Astrocyte (in vitro differentiated cells and primary cell): Measurements from ENCODE around the gene HS6ST2. TPM values are rescaled to one million over a fixed set of nuclear protein-coding genes. Genes with fewer than 3 reads are reported as not detected.

Experiments used
- DNase-seq: peaks from one replicate; pipeline ENCODE4 v3.0.0-alpha.2; 2010; ENCODE audit warnings: low read depth
- FAIRE-seq: peaks from 2 replicates; lab custom pipeline; 2011; peaks lifted over from hg19 to GRCh38; lab: Jason Lieb, UNC
- H2AFZ ChIP-seq: 2 replicates; pipeline ENCODE4 v1.6.0; 2012; ENCODE audit warnings: low read depth, low read length, inconsistent platforms
- H3K27ac ChIP-seq: 2 replicates; pipeline ENCODE4 v1.5.1; 2011; ENCODE audit warnings: low read depth, low read length, inconsistent platforms
- H3K27me3 ChIP-seq: 2 replicates; pipeline ENCODE4 v1.6.0; 2011; ENCODE audit warnings: low read length, inconsistent platforms; ENCODE audit not compliant: insufficient read depth
- H3K36me3 ChIP-seq: 2 replicates; pipeline ENCODE4 v1.5.1; 2011; ENCODE audit warnings: low read length, inconsistent platforms; ENCODE audit not compliant: insufficient read depth
- H3K4me1 ChIP-seq: 2 replicates; pipeline ENCODE4 v1.5.1; 2011; ENCODE audit warnings: low read length, inconsistent platforms; ENCODE audit not compliant: insufficient read depth
- H3K4me2 ChIP-seq: 2 replicates; pipeline ENCODE4 v1.6.0; 2012; ENCODE audit warnings: low read length, inconsistent platforms
- H3K4me3 ChIP-seq: 2 replicates; pipeline ENCODE4 v1.5.1; 2011; ENCODE audit warnings: low read depth, mild to moderate bottlenecking, low read length, inconsistent platforms; ENCODE audit not compliant: insufficient read depth
- H3K79me2 ChIP-seq: 2 replicates; pipeline ENCODE4 v1.6.0; 2012; ENCODE audit warnings: mild to moderate bottlenecking, low read length, inconsistent platforms; ENCODE audit not compliant: insufficient read depth
- H3K9ac ChIP-seq: 2 replicates; pipeline ENCODE4 v1.6.0; 2012; ENCODE audit warnings: mild to moderate bottlenecking, low read length, inconsistent platforms
- H3K9me3 ChIP-seq: 2 replicates; pipeline ENCODE4 v1.5.1; 2012; ENCODE audit warnings: low read depth, mild to moderate bottlenecking, low read length, inconsistent platforms; ENCODE audit not compliant: insufficient read depth
- H4K20me1 ChIP-seq: 2 replicates; pipeline ENCODE4 v1.6.0; 2012; ENCODE audit warnings: low read length, inconsistent platforms; ENCODE audit not compliant: insufficient read depth
- H3K27ac Mint-ChIP-seq: one replicate; pipeline ENCODE4 v1.8.0; 2021; ENCODE audit warnings: mild to moderate bottlenecking, mixed read lengths; ENCODE audit not compliant: unreplicated experiment
- H3K27me3 Mint-ChIP-seq: one replicate; pipeline ENCODE4 v1.8.0; 2021; ENCODE audit warnings: low read depth, mixed read lengths; ENCODE audit not compliant: unreplicated experiment
- H3K36me3 Mint-ChIP-seq: one replicate; pipeline ENCODE4 v1.8.0; 2021; ENCODE audit warnings: low read depth, mixed read lengths; ENCODE audit not compliant: unreplicated experiment
- H3K4me1 Mint-ChIP-seq: one replicate; pipeline ENCODE4 v1.8.0; 2021; ENCODE audit warnings: low read depth, mixed read lengths; ENCODE audit not compliant: unreplicated experiment
- H3K4me3 Mint-ChIP-seq: one replicate; pipeline ENCODE4 v1.8.0; 2021; ENCODE audit warnings: mild to moderate bottlenecking, moderate library complexity, mixed read lengths; ENCODE audit not compliant: unreplicated experiment
- H3K9me3 Mint-ChIP-seq: one replicate; pipeline ENCODE4 v1.8.0; 2021; ENCODE audit warnings: mild to moderate bottlenecking, mixed read lengths; ENCODE audit not compliant: unreplicated experiment
- EZH2 ChIP-seq: IDR thresholded peaks from 2 replicates; pipeline ENCODE4 v1.6.1; 2012; ENCODE audit warnings: mild to moderate bottlenecking, low read length, inconsistent platforms; ENCODE audit not compliant: insufficient read depth
- total RNA-seq: library from RNA; stranded (reverse); gene quantifications from 2 replicates; pipeline ENCODE4 v1.2.1, GENCODE V29; 2021
- TF ChIP-seq, protein P1 (sequence below): IDR thresholded peaks from 2 replicates; pipeline ENCODE4 v1.5.1; 2011; ENCODE audit warnings: low read depth, mild to moderate bottlenecking, inconsistent platforms, low read length, moderate library complexity; ENCODE audit not compliant: insufficient read depth

HS6ST2 gene
- total RNA-seq, 1 donor from 2014 or later, result 12.9 TPM

DNA sequence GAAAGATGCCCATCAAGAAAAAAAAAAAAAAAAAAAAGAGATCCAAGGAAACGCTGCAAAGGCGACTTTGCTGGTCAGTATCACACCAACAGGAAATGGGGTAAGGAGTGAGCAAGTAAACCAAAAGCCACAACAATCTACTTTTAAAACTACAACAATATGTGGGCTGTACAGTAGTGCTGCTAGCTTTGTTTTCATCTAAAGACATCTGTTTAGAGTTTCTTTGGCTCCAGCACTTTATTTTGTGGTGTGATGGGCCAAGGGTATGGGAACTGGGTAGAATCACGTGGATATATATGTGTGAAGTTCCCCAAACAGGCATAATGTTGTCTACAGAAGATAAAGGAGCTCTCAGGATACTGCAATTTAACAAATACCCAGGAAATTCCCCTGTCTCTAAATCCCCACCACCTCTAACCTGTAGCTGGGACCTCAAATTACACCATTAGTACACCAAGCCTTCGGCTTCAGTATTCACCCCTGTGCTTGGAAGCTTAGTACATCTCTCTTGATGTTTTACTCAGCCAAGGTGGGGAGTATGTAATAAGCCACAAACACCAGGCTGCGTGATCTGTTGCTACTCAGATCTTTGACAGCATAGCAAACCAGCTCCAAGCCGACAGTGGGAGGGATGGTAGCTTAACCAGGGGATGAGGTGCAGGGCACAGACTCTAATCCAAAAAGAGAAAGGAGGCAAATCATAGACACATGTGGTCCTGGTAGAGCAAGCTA is 207.9 kb downstream of the HS6ST2 start:
- Histone ChIP-seq H3K4me1 (no peaks in the 10 kb centered on the region), H3K9ac (no peak overlapping the region), H3K79me2 (no peaks in the 10 kb centered on the region), H3K9me3 (no peaks in the 10 kb centered on the region), H4K20me1 (no peaks in the 10 kb centered on the region), H3K27me3 (no peaks in the 10 kb centered on the region), H2AFZ (no peak overlapping the region), H3K4me3 (no peak overlapping the region), H3K27ac (no peak overlapping the region), H3K36me3 (no peaks in the 10 kb centered on the region), H3K4me2 (no peak overlapping the region)
- no peak overlapping the region for H3K4me3 Mint-ChIP-seq
- no peaks in the 10 kb centered on the region for H3K27me3 Mint-ChIP-seq
- FAIRE-seq, result no peak
- H3K36me3 Mint-ChIP-seq, result no peaks in the 10 kb centered on the region
- H3K9me3 Mint-ChIP-seq, result no peaks in the 10 kb centered on the region
- H3K27ac Mint-ChIP-seq, result no peak overlapping the region
- no peak for TF ChIP-seq EZH2
- TF ChIP-seq, protein P1, sequence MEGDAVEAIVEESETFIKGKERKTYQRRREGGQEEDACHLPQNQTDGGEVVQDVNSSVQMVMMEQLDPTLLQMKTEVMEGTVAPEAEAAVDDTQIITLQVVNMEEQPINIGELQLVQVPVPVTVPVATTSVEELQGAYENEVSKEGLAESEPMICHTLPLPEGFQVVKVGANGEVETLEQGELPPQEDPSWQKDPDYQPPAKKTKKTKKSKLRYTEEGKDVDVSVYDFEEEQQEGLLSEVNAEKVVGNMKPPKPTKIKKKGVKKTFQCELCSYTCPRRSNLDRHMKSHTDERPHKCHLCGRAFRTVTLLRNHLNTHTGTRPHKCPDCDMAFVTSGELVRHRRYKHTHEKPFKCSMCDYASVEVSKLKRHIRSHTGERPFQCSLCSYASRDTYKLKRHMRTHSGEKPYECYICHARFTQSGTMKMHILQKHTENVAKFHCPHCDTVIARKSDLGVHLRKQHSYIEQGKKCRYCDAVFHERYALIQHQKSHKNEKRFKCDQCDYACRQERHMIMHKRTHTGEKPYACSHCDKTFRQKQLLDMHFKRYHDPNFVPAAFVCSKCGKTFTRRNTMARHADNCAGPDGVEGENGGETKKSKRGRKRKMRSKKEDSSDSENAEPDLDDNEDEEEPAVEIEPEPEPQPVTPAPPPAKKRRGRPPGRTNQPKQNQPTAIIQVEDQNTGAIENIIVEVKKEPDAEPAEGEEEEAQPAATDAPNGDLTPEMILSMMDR, result no peak
- no peak for DNase-seq
- peaks cover 11% of the 10 kb centered on the region for H3K4me1 Mint-ChIP-seq

DNA sequence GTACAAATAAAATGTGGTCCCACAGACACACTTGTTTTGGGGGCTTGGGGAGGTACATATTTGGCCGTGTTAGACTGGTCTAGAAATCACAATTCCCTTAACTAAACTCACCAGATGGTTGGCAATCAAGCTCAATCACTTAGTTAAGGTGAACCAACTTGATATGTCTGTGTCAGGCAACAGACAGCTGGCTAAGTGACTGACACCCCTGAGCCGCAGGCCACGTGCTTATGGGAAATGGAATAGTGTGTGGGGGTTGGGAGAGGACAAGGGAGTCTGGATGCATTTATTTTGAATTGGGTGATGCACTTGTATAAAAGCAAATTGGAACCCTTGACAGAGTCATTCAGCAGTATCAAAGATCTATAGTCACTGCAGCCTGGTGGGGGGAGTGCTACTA is 209.0 kb downstream of the HS6ST2 start:
- no peaks in the 10 kb centered on the region for H4K20me1 ChIP-seq
- Mint-ChIP-seq H3K27me3 (no peaks in the 10 kb centered on the region), H3K9me3 (no peaks in the 10 kb centered on the region), H3K36me3 (no peaks in the 10 kb centered on the region), H3K27ac (no peak overlapping the region), H3K4me1 (peaks cover 11% of the 10 kb centered on the region), H3K4me3 (no peak overlapping the region)
- H3K9me3 ChIP-seq, result no peaks in the 10 kb centered on the region
- DNase-seq (no peak), FAIRE-seq (peak; percentile 86)
- H3K27me3 ChIP-seq, result no peaks in the 10 kb centered on the region
- no peak overlapping the region for H2AFZ ChIP-seq
- H3K4me1 ChIP-seq, result no peaks in the 10 kb centered on the region
- H3K36me3 ChIP-seq, result no peaks in the 10 kb centered on the region
- H3K4me2 ChIP-seq, result no peak overlapping the region
- TF ChIP-seq EZH2, result no peak
- TF ChIP-seq, protein P1, result no peak
- H3K9ac ChIP-seq, result no peak overlapping the region
- H3K79me2 ChIP-seq, result no peaks in the 10 kb centered on the region
- no peak overlapping the region for H3K4me3 ChIP-seq
- no peak overlapping the region for H3K27ac ChIP-seq

DNA sequence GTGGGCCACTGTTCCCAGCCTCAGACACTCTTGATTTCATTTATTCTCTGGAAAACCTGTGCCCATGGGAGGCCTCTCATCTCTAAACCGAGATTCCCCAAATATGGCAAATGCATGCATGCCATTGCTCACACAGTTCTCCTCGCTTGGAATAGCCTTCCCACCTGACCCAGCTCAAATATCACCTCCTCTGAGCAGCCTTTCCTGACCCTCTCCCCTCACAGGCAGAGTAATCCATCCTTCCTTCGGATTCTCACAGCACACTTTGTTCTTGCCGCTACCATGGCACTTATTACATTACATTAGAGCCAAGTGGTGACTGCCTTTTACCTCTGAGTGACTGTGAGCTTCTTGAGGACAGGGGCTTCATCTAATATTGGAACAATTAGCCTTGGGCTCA is 209.5 kb downstream of the HS6ST2 start:
- H3K27ac Mint-ChIP-seq, result no peak overlapping the region
- Histone ChIP-seq H3K4me2 (no peak overlapping the region), H4K20me1 (no peaks in the 10 kb centered on the region), H3K9me3 (no peaks in the 10 kb centered on the region), H3K27me3 (no peaks in the 10 kb centered on the region), H2AFZ (no peak overlapping the region), H3K4me1 (no peaks in the 10 kb centered on the region), H3K4me3 (no peak overlapping the region), H3K36me3 (no peaks in the 10 kb centered on the region), H3K27ac (no peak overlapping the region), H3K79me2 (no peaks in the 10 kb centered on the region), H3K9ac (no peak overlapping the region)
- FAIRE-seq (no peak), DNase-seq (no peak)
- no peak overlapping the region for H3K4me3 Mint-ChIP-seq
- no peaks in the 10 kb centered on the region for H3K27me3 Mint-ChIP-seq
- H3K36me3 Mint-ChIP-seq, result no peaks in the 10 kb centered on the region
- no peak for TF ChIP-seq EZH2
- TF ChIP-seq, protein P1, result no peak
- H3K4me1 Mint-ChIP-seq, result peaks cover 11% of the 10 kb centered on the region
- no peaks in the 10 kb centered on the region for H3K9me3 Mint-ChIP-seq
